NCI-H69 (cell line): ENCODE data around the gene ACTR1B.
"Not testable (repeated sequence)": the region's sequence is repeated elsewhere in the genome, so short reads cannot be mapped to it uniquely, and the experiment has no call there.

Experiments used
- DNase-seq: peaks from one replicate; lab custom pipeline; 2025; lab: John Stamatoyannopoulos, UW

ACTR1B gene

GRCh38 chr2:97663962-97664635 lies at the start of gene ACTR1B:
Gene ACTR1B, minus strand, starts transcription at chr2:97664044. Its CDS starts 154 bp downstream, at chr2:97663890.
- peak; percentile 97 for DNase-seq

- no peak for DNase-seq
Observed at GRCh38 chr2:97712693-97713295, 49.0 kb upstream of the ACTR1B start.

- not testable (repeated sequence) for DNase-seq
Observed at GRCh38 chr2:97712175-97712574, 48.3 kb upstream of the ACTR1B start.

- DNase-seq, result no peak
Observed at GRCh38 chr2:97711394-97711711, 47.5 kb upstream of the ACTR1B start.

GRCh38 chr2:97708608-97709007 lies 44.8 kb upstream of the ACTR1B start:
- no peak for DNase-seq

- DNase-seq, result no peak
Observed at GRCh38 chr2:97708048-97708380, 44.2 kb upstream of the ACTR1B start.

GRCh38 chr2:97707362-97708047 lies 43.7 kb upstream of the ACTR1B start:
- DNase-seq, result no peak

- DNase-seq, result no peak
Observed at GRCh38 chr2:97706708-97707345, 43.0 kb upstream of the ACTR1B start.

- DNase-seq, result no peak
Observed at GRCh38 chr2:97706112-97706511, 42.3 kb upstream of the ACTR1B start.

- DNase-seq, result no peak
Observed at GRCh38 chr2:97704989-97705388, 41.1 kb upstream of the ACTR1B start.

- no peak for DNase-seq
Observed at GRCh38 chr2:97703741-97704140, 39.9 kb upstream of the ACTR1B start.

GRCh38 chr2:97702731-97703470 lies 39.1 kb upstream of the ACTR1B start:
- no peak for DNase-seq

- DNase-seq, result no peak
Observed at GRCh38 chr2:97701851-97702465, 38.1 kb upstream of the ACTR1B start.

GRCh38 chr2:97701186-97701585 lies 37.3 kb upstream of the ACTR1B start:
- DNase-seq, result no peak

GRCh38 chr2:97699765-97700444 lies 36.1 kb upstream of the ACTR1B start:
- peak; percentile 68 for DNase-seq

- DNase-seq, result no peak
Observed at GRCh38 chr2:97698530-97698929, 34.7 kb upstream of the ACTR1B start.

- DNase-seq, result peak; percentile 80
Observed at GRCh38 chr2:97697252-97698235, 33.7 kb upstream of the ACTR1B start.

GRCh38 chr2:97695744-97696143 lies 31.9 kb upstream of the ACTR1B start:
- no peak for DNase-seq

GRCh38 chr2:97693476-97693875 lies 29.6 kb upstream of the ACTR1B start:
- no peak for DNase-seq

- no peak for DNase-seq
Observed at GRCh38 chr2:97691166-97691565, 27.3 kb upstream of the ACTR1B start.
